Vagina (tissue), 2 donors: ENCODE results near the gene ABCA7.

Experiments used
- POLR2A ChIP-seq, 2 donors: fragments of 450-650 bp; IDR thresholded peaks; one replicate each; pipeline ENCODE4 v1.6.1; 2017; ENCODE audit warnings: antibody characterized with exemption in 2 of 2, mild to moderate bottlenecking in 2 of 2, moderate library complexity in 2 of 2
- POLR2AphosphoS5 ChIP-seq, 2 donors: sonication (generic); formaldehyde crosslinking; IDR thresholded peaks; one replicate each; pipeline ENCODE4 v1.9.0; 2017; ENCODE audit warnings: antibody characterized with exemption in 2 of 2, mild to moderate bottlenecking in 2 of 2, low read depth in 1 of 2; ENCODE audit not compliant: insufficient read depth in 1 of 2
- TF ChIP-seq, protein P1 (sequence below), 3 experiments: fragments of 450-650 bp in 2 of 3; fragments of 200-600 bp in 1 of 3; sonication (generic) in 1 of 3; IDR thresholded peaks; one replicate each; pipeline ENCODE4 v1.5.1; 2017 to 2019; ENCODE audit warnings: antibody characterized with exemption in 3 of 3, mild to moderate bottlenecking in 2 of 3, moderate library complexity in 2 of 3

DNA sequence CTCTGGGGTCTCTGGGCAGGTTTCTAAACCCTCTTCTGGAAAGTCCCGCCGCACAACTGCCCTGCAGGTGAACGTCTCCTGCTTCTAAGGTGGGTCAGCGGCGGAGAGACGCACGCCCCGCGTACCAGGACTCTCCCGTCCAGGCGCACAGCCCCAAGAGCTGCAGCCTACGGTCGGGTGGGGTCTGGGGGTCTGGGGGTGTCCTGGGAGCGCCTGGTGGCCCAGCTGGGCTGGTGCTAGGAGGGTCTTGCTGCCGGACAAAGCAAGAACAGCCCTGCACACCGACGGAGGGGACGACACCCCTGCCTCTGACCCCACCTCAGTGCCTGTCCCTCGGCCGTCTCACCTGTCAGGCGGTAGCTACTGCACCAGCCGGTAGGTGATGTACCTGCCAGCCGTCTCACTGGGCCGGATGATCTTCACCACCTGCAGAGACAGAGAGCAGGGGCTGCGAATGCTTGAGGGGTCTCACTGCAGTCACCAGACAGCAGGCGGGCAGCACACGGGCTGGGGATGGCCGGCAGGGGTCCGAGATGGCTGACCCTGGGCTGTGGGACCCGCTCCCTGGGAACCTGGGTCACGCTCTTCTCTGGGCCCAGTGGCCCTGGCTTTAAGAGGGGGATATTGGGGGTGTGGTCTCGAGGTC, 49.3 kb downstream of the ABCA7 start:
- TF ChIP-seq POLR2AphosphoS5 (IDR thresholded peaks at IDR 0.05; ENCODE audit: insufficient read depth in 1 of 2, low read depth in 1 of 2) (no peak), POLR2A (IDR thresholded peaks at IDR 0.05) (no peak)
- TF ChIP-seq, protein P1, sequence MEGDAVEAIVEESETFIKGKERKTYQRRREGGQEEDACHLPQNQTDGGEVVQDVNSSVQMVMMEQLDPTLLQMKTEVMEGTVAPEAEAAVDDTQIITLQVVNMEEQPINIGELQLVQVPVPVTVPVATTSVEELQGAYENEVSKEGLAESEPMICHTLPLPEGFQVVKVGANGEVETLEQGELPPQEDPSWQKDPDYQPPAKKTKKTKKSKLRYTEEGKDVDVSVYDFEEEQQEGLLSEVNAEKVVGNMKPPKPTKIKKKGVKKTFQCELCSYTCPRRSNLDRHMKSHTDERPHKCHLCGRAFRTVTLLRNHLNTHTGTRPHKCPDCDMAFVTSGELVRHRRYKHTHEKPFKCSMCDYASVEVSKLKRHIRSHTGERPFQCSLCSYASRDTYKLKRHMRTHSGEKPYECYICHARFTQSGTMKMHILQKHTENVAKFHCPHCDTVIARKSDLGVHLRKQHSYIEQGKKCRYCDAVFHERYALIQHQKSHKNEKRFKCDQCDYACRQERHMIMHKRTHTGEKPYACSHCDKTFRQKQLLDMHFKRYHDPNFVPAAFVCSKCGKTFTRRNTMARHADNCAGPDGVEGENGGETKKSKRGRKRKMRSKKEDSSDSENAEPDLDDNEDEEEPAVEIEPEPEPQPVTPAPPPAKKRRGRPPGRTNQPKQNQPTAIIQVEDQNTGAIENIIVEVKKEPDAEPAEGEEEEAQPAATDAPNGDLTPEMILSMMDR (IDR thresholded peaks at IDR 0.05): no peak
